ENCODE results near the gene CCR1.
"Not testable (repeated sequence)": the region's sequence is repeated elsewhere in the genome, so short reads cannot be mapped to it uniquely, and the experiment has no call there.

CCR1 gene

GRCh38 chr3:46209746-46210470, 1.8 kb upstream of the CCR1 start:
- no peak for DNase-seq

GRCh38 chr3:46209053-46209452, 940 bp upstream of the CCR1 start:
- no peak for DNase-seq

DNA sequence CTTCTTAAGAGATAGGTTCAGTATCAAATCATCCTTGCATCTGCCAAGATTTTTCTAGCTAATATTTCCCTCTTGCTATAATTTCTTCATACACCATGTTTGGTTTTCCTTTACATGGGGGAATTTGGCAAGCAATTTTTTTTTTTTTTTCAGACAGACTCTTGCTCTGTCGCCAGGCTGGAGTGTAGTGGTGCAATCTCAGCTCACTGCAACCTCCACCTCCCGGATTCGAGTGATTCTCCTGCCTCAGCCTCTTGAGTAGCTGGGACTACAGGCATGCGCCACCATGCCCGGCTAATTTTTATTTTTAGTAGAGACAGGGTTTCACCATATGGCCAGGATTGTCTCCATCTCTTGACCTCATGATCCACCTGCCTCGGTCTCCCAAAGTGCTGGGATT, 599 bp downstream of the CCR1 start:
- DNase-seq = not testable (repeated sequence)

DNA sequence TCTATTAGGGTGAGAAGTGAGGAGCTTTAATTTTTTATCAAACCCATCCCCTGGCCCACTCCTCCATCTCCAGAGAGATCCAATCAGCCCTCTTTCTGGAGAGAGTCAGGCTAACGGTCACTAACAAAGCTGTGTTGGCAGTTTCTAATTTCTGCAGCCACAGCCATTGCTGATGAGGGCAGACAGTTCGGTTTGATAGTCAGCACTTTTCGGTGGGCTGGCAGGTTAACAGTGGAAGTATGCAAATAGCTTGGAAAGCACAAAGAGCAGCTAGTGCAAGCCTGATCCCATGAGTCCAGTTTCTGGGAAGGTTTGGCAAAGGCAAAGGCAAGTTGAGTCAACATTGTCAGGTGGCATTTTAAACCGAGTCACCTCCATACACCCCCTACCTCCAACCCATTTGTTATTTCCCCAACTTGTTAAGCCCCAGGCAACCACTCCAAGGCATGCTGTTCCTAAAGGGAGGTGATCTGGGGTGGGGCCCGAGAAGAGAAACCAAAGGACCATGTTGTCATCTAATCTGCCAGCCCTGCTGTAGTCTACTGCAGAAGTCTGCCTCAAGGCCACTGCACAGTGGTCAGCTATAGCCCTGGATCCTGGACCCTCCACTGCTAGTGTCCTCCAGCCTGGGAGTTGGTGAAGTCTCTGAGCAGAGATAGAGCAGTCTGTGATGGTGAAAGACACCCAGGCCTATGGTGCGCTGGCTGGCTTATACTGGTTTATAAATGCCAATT, 1.7 kb downstream of the CCR1 start:
- peak; percentile 94 for DNase-seq

GRCh38 chr3:46205286-46205960, 2.7 kb downstream of the CCR1 start:
- peak; percentile 63 for DNase-seq

DNA sequence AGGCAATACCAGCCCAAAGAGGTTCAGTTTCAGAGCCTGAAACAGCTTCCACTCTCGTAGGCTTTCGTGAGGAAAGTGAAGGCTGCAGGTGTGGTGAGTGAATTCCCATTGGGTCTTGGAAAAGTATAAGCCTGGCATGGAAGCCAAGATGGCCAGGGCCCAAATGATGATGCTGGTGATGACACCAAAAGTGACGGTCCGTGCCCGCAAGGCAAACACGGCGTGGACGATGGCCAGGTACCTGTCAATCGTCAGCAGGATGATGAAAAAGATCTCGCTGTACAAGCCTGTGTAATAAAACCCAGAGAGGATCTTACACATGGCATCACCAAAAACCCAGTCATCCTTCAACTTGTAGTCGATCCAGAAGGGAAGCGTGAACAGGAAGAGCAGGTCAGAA, 4.4 kb downstream of the CCR1 start:
- DNase-seq = no peak

- no peak for DNase-seq
Measured at GRCh38 chr3:46202535-46202934, 5.6 kb downstream of the CCR1 start.

DNA sequence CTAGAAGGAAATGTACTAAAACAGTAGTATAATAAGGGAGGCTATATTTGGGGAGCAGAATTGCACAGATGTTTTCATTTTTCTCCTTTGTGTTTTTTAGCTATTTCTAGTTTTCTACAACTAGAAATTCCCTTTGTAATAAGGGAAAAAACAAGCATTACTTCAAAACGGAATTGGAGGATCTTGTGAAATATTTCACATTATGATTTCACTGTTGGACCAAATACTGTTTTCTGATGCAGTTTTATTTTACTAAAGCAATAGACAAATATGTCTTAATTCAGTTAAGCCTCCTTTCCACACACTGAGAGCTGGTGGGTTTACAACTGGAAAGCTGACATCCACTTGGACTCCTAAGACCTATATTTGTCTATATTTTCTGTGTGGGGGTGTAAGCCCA, 7.3 kb downstream of the CCR1 start:
- no peak for DNase-seq

- no peak for DNase-seq
Measured at GRCh38 chr3:46200211-46200610, 7.9 kb downstream of the CCR1 start.

DNA sequence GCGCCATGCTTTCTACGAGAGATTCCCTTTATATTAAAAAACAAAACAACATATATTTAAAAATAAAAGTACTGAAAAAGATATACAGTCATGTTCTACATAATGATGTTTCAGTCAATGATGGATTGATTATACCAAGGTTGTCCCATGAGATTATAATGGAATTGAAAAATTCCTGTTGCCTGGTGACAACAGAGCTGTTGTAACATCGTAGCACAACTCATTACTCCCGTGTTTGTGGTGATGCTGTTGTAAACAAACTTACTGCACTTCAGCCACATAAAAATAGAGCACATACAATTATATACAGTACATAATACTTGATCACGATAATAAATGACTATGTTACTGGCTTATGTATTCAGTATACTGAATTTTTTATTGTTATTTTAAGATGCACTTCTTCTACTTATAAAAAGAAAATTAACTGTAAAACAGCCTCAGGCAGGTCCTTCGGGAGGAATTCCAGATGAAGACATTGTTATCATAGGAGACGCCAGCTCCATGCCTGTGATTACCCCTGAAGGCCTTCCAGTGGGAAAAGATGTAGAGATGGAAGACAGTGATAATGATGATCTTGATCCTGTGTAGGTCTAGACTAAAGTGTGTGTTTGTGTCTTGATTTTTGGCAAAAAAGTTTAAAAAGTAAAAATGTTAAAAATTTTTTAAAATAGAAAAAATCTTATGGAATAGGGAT, 11.7 kb downstream of the CCR1 start:
- no peak for DNase-seq

DNA sequence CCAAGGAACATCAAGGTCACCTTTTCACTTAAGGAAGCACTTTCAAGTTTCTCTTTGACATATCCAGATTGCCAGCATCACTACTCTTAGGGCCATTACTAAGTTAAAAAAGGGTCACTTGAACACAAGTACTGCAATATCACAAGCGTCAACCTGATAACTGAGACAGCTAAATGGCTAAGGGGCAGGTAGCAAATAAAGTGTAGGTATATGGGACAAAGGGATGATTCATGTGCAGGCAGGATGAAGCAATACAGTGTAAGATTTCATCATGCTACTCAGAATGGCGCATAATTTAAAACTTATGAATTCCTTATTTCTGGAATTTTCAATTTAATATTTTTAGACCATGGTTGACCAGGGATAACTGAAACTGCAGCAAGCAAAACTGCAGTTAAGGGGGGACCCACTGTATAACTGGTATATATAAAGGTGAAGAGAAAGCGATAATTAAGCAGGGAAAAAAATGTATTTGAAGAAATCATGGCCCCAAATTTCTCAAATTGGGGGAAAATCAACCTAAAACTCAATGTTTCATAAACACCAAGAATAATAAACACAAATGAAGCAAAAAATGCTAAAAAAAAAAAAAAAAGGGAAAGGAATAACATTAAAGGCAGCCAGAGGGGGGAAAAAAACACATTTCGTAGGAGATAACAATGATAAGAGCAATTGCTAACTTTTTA, 13.1 kb downstream of the CCR1 start:
- DNase-seq = no peak

DNA sequence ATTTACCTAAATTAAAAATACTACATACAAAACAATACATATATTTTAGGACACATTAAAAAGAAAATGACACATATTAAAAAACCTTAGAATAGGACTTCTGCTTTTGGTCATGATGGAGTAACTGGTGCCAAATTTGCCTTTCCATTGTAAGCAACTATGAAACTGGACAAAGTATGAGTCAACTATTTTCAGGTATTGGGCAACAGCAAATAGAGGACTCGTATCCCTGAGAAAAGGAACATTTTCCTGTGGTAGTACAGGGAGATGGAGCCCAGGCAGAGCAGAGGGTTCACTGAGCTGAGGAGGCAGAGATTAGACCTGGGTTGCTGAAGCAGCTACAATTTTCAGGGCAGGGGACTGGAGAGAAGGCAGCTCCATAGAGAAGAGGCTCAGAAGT, 14.7 kb downstream of the CCR1 start:
- DNase-seq = no peak

GRCh38 chr3:46192939-46193338, 15.2 kb downstream of the CCR1 start:
- DNase-seq = no peak

DNA sequence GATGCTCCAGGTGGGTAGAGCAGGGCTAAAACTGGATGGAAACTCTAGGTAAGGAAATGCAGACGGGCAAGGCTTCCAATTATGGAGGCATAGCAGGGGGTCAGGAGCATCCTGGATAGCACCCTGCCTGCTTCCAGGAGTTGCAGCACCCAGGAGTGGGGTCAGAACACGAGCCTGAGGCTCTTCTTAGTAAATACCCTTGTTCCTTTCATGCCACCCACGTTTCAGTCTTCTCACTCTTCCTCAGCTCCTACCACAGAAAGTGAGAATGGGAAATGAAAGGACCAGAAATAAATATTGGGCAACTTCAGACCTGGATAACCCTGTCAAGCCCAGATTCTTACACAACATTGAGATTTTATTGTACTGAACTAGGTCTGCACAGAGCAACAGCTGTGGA, 16.4 kb downstream of the CCR1 start:
- DNase-seq = peak; percentile 33

- DNase-seq = no peak
Measured at GRCh38 chr3:46188708-46189107, 19.4 kb downstream of the CCR1 start.

GRCh38 chr3:46187876-46188275, 20.2 kb downstream of the CCR1 start:
- DNase-seq = peak; percentile 87

DNA sequence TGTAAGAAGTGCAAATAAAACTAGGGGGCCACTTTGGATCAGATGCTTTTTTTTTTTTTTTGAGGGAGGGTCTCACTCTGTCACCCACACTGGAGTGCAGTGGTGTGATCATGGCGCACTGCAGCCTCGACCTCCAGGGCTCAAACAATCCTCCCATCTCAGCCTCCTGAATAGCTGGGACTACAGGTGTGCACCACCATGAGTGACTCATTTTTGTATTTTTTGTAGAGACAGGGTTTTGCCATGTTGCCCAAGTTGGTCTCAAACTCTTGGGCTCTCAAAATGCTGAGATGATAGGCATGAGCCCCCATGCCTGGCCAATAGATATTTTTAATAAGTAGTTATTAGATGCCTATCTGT, 20.8 kb downstream of the CCR1 start:
- no peak for DNase-seq

DNA sequence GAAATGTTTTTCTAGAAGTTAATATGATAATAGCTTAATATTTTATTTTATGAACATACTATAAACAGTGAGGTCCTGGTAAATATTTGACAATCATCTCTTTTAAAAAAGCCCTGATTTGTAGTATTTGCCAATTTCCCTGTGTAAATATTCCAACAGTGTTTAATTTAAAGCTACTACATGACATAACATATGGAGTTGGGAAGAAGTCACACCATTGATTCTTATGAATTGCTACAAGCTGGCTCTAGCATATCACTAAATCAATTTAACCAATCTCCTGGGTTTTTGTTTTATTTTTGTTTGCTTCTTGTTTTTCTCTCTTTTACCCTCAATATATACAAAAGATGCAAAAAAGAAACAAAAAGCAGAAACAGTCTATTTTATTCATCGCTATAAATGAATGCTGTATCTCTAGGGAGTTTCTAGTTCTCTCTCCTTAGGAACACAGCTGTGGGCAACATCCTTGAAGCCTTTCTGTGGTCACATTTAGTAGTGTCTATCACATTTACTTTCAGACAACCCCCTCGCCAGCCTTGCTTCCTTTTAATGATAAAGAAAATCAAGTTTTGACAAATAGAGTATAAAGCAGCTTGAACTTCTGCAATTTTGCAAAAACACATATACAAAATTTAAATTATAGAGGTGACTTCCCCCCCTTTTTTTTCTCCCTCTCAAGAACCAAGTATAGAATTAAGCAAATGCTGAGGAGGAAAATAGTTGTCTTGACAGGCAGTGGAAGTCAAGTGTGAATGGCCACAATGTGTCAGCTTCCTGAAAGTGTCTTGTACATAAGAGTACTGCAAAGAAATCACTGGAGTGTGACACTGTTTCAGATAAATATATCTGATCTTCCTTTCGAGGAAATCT, 21.4 kb downstream of the CCR1 start:
- DNase-seq = peak; percentile 80

DNA sequence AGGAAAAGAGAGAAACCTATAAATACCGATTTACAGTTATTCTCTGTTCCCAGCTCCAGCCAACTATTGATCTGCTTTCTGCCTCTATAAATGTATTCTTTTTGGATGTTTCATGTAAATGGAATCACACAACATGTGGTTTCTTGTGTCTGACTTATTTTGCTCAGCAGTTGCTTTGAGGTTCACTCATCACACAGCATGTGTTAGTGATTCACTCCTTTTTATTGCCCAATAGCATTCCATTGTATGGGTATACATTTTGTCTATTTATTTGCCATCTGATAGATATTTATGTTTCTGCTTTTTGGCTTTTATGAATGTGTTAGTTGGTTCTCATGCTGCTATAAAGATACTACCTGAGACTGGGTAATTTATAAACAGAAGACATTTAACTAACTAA, 23.6 kb downstream of the CCR1 start:
- DNase-seq = no peak

- peak; percentile 58 for DNase-seq
Measured at GRCh38 chr3:46183330-46183729, 24.8 kb downstream of the CCR1 start.

DNA sequence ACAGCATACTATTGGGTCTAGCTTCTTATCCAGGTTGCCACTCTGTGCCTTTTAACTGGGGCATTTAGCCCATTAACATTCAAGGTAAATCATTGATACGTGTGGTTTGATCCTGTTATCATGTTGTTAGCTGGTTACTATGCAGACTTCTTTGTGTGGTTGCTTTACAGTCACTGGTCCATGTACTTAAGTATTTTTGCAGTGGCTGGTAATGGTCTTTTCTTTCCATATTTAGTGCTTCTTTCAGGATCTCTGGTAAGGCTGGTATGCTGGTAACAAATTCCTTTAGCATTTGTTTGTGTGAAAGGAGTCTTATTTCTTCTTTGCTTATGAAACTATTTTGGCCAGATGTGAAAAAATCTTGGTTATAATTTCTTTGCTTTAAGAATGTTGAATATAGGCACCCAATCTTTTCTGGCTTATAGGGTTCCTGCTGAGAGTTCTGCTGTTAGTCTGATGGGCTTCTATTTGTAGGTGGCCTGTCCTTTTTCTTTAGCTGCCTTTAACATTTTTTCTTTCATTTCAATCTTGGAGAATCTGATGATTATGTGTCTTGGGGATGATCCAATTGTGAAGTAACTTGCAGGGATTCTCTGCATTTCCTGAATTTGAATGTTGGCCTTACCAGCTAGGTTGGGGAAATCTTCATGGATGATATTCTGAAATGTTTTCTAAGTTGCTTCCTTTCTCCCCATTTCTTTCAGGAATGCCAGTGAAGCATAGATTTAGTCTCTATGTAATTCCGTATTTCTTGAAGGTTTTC, 39.3 kb downstream of the CCR1 start:
- no peak for DNase-seq

Data from RPMI8226 (cell line).